Aortic smooth muscle cell (primary cell): ENCODE results near the gene CCDC116. TPM values are rescaled to one million over a fixed set of nuclear protein-coding genes. Genes with fewer than 3 reads are reported as not detected.

Source experiments
- total RNA-seq: library from RNA; depleted of rRNA; stranded (reverse); fragments of >200 nt; gene quantifications from 2 replicates; pipeline ENCODE4 v1.2.3, GENCODE V29; 2014

The CCDC116 gene
- 0.19 TPM in 1 of 2 replicates, not detected in the other for total RNA-seq

GRCh38 chr22:21632237-21632895 is at the start of gene CCDC116:
TSS of gene CCDC116 (plus strand) at chr22:21632760. CDS start at chr22:21633182, 422 bp downstream.

DNA sequence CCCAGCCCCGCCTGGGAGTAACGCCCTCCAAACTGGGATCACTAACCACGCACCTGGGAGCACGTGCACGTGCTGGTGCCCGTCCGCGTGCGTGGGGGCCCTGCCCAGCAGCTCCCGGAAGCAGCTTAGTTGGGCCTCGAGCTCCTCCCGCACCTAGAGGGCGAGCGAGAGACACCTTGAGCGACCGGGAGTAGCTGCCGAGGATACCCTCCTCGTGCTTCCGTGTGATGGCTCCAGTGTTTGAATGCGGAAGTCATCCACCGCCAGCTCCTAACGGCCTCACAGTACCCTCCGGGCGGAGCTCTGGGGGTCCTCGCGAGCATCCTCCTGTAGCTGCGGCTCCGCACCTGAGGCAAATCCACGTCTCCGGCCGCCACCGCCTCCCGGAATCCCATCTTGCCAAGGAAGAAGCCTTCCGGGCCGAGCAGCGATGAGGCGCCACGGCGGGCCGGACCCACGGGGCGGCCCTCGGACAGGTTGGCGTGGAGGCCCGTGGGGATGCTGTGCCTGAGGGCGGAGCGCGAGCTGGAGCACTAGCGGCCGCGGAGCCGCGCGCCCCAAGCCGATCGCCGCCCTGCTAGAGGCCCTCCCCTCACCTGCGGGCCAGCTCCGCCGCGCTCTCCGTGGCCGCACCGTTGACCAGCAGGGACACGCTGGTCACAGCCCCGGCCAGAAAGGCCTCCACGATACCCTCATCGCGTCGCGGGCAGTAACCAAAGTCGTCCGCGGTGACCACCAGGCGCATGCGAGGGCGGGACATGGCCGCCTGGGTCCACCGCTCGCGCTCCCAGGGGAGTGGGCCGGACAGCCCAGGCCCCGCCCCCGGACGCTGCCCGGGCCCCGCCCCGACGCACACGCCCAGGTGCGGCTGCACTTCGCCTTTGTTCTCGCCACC is 3.1 kb upstream of the CCDC116 start, which contains the start of gene YDJC:
TSS of gene YDJC (minus strand) at position 768 of the 895 bp plus-strand sequence. CDS start at position 760, 8 bp downstream.

DNA sequence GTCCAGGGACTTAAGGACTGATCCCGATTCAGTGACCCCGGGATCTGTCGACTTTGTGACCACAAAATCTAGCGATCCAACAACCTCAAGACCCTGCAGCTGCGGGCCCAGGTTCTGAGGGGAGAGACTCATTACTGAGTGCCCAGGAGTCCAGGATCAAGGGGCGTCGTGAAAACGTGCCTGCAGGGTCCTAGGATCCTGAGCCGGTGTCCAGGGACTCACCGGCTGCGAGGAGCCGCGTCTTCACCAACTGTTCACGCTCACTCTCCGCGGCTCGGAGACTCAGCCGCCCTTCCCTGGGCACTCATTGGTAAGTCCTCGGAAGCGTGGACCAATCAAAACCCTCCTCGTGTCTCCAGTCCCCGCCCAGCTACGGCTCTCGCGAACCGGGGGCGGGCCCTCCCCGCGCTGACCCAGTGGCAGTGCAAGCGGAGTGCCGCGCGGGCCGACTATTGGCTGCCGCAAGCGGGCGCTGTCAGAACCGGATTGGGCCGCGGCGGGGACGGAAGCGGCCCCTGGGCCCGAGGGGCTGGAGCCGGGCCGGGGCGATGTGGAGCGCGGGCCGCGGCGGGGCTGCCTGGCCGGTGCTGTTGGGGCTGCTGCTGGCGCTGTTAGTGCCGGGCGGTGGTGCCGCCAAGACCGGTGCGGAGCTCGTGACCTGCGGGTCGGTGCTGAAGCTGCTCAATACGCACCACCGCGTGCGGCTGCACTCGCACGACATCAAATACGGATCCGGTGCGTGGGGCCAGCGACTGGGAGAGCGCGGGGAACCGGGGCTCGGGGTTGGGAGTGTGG is 9.4 kb downstream of the CCDC116 start, which contains the start of gene SDF2L1:
TSS of gene SDF2L1 (plus strand) at position 514 of the 795 bp plus-strand sequence. CDS start at position 549, 35 bp downstream.

Other genes with a start within 250 kb of the CCDC116 start
- 0.19 and 0.26 TPM in 2 replicates for gene RIMBP3B, start 249.0 kb upstream of the CCDC116 start, total RNA-seq
- gene HIC2, start 215.4 kb upstream of the CCDC116 start, total RNA-seq = 1.6 and 2.0 TPM in 2 replicates
- gene TMEM191C, start 165.4 kb upstream of the CCDC116 start, total RNA-seq = 2.9 and 3.0 TPM in 2 replicates
- 0.19 and 0.53 TPM in 2 replicates for gene RIMBP3C, start 81.3 kb upstream of the CCDC116 start, total RNA-seq
- gene UBE2L3, start 65.0 kb upstream of the CCDC116 start, total RNA-seq = 36.6 and 40.9 TPM in 2 replicates
- gene YDJC, start 2.7 kb upstream of the CCDC116 start, total RNA-seq = 7.9 and 8.7 TPM in 2 replicates
- 20.0 and 37.4 TPM in 2 replicates for gene SDF2L1, start 9.5 kb downstream of the CCDC116 start, total RNA-seq
- gene PPIL2, start 33.3 kb downstream of the CCDC116 start, total RNA-seq = 16.9 and 23.5 TPM in 2 replicates
- gene YPEL1, start 103.0 kb downstream of the CCDC116 start, total RNA-seq = 1.3 and 1.4 TPM in 2 replicates
- gene MAPK1, start 234.9 kb downstream of the CCDC116 start, total RNA-seq = 59.4 and 62.8 TPM in 2 replicates